Skin of body (tissue), 2 donors: ENCODE data around the gene CTNNA3. TPM values are rescaled to one million over a fixed set of nuclear protein-coding genes. Genes with fewer than 3 reads are reported as not detected.
"Not testable (repeated sequence)": the region's sequence is repeated elsewhere in the genome, so short reads cannot be mapped to it uniquely, and the experiment has no call there.

ENCODE experiments used
- DNase-seq: peaks from one replicate; lab custom pipeline; 2025; lab: John Stamatoyannopoulos, UW
- total RNA-seq: library from RNA; depleted of rRNA; stranded (reverse); fragments of >200 nt; gene quantifications from one replicate; pipeline ENCODE4 v1.2.3, GENCODE V29; 2014

The CTNNA3 gene
- total RNA-seq, 1 donor from 2014 or later, result 7.1 TPM

GRCh38 chr10:67518756-67519155 is 177.2 kb downstream of the CTNNA3 start:
- DNase-seq, result no peak

DNA sequence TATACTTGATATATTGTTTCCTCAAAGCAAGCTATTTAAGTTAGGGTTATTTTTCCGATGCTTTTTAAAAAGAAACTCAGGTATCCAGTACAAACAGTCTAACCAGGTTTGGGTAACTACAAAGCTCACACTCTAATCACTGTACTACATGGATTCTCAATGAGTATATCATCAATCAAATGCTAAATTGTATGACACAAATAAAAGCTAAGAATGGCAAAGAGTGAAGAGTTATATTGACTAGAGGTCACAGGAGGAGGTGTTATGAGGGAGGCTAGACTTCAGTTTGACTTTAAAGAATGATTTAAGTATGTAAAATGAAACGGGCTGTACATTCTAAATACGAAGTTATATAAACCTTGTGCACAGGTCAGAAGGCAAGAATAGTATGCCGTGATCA is 178.0 kb downstream of the CTNNA3 start:
- DNase-seq, result no peak

DNA sequence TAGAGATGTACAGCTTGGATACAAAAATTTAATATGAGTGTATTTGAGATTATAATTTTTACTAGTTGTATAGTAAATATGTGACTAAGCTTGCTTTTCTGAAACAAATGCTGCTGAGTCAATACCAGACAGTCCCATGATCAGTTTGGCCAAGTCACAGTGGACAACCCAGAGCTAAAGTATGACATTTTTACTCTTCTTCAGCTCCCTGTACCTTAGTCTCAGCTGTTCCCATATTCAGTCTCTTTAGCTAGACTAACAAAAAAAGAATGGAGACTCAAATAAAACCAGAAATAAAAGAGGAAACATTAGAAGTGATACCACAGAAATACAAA is 189.3 kb downstream of the CTNNA3 start:
- no peak for DNase-seq

- DNase-seq, result no peak
Measured at GRCh38 chr10:67506083-67506756, 189.8 kb downstream of the CTNNA3 start.

DNA sequence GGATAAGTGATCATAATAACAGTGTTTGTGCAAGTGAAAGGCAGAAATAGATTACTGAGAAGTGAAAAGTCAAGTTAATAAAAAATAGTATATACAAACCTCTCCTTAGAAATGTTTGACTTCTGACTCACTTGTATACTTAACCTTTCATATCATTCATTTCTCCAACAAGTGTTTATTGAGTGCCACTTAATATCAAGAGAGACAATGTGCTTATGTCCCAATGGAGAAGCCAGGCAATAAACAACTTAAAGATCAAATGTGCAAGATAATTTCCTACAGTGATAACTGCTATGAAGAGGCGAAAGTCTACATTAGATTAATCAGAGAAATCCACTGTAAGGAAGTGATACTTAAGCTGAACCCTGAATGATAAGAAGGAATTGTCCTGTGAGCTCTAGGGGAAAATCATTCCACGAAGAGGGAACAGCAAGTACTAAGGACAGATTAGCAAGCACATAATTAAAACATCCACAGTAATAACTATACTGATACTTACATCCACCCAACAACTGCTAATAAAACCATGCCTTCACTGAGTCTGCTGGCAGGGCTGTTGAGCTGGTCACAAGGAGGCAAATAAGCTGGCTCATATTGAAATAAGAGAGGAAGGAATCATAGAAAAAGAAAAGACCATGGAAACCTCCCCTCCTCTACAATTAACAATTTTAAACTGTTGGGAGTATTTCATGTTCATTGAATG is 203.5 kb downstream of the CTNNA3 start:
- no peak for DNase-seq

- DNase-seq, result no peak
Measured at GRCh38 chr10:67487906-67488619, 207.9 kb downstream of the CTNNA3 start.

- DNase-seq, result no peak
Measured at GRCh38 chr10:67487199-67487598, 208.8 kb downstream of the CTNNA3 start.

DNA sequence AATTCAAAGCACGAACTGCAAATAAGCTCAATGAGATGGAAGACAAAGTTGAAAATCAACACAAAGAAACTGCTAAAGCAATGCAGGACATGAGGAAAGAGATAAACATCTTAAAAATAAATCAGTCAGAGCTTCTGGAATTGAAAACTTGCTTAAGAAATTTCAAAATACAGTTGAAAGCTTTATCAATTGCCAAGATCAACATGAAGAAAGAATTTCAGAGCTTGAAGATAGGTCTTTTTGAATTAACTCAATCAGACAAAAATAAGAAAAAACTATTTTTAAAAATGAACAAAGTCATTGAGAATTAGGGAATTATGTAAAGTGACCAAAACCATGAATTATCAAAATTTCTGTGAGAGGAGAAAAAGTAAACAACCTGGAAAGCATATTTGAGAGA is 218.1 kb downstream of the CTNNA3 start:
- DNase-seq, result no peak

GRCh38 chr10:67476201-67476600 is 219.8 kb downstream of the CTNNA3 start:
- no peak for DNase-seq

DNA sequence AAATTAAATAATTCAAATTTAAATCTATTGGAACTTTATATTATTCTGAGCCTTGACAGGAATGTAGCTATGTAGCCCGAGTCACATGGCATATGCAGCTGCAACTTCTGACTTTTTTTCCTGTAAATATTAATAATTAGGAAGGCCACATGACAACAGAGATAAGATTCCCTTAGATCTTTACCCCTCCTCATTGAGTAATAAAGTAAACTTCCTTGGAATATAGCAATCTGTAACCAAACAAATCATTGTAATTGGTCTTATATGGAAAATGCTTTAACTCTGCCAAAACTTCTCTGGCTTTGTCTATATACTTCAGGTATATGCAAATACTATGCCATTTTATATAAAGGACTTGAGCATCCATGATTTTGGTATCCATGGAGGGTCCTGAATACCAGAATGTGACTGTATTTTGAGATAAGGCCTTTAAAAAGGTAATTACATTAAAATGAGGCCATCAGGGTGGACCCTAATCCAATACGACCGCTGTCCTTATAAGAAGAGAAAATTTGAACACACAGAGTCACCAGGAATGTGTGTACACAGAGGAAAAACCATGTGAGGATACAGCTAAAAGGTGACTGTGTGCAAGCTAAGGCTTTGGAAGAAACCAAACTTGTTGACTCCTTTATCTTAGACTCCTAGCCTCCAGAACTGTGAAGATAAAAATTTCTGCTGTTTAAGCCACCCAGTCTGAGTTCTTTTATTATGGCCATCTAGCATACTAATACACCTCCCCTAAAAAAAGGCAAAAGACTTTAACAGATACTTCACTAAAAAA is 222.0 kb downstream of the CTNNA3 start:
- DNase-seq, result no peak

GRCh38 chr10:67471022-67471421 is 225.0 kb downstream of the CTNNA3 start:
- DNase-seq, result no peak

DNA sequence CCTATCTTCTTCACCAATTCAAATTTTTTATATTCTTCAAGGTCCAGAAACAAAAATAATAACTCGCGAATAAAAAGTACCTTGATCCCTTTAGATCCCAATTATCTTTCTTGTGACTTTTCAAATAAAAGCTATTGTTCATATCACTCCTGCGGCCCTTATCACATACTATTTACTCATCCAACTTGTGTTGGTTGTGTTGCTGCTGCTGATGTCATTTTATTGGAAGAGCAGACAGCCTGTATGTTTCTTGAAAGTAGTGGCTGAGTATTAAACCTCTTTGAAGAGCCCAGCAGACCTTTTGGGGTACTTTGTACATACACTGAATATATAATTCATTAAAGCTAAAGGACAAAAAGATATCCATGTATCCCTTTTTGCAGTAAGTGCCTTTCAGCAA is 231.7 kb downstream of the CTNNA3 start:
- DNase-seq, result no peak

GRCh38 chr10:67452892-67453291 is 243.1 kb downstream of the CTNNA3 start:
- DNase-seq, result no peak

- no peak for DNase-seq
Measured at GRCh38 chr10:67438605-67439304, 257.2 kb downstream of the CTNNA3 start.

GRCh38 chr10:67433276-67433675 is 262.7 kb downstream of the CTNNA3 start:
- no peak for DNase-seq

GRCh38 chr10:67402620-67403019 is 293.4 kb downstream of the CTNNA3 start:
- DNase-seq, result no peak

GRCh38 chr10:67401711-67402110 is 294.3 kb downstream of the CTNNA3 start:
- no peak for DNase-seq

- DNase-seq, result not testable (repeated sequence)
Measured at GRCh38 chr10:67386841-67387533, 309.0 kb downstream of the CTNNA3 start.

GRCh38 chr10:67386260-67386659 is 309.7 kb downstream of the CTNNA3 start:
- no peak for DNase-seq

GRCh38 chr10:67385566-67385965 is 310.4 kb downstream of the CTNNA3 start:
- no peak for DNase-seq

DNA sequence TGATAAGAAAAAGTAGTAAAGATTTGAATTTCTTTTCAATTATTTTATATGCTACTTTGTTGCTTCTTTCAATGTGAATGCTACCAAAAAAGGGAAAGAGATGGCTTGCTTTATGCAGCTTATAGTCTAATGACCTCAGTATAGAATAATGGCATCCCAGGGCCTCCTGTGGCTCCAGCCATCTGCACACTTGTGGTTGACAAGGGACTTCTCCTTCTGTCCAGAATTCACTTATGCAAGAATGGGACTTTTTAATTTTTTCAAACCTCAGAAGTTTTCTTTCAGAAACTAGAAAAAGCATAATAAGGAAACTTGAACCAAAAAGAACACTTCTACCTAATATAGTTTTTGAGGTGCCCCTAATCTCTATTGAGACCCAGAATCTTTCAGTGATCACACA is 310.9 kb downstream of the CTNNA3 start:
- no peak for DNase-seq
